ENCODE data around the gene PRDM8. TPM values are rescaled to one million over a fixed set of nuclear protein-coding genes. Genes with fewer than 3 reads are reported as not detected.
A peak's percentile ranks its signal among the peaks of the same experiment; 100 is the strongest.

PRDM8 gene
- total RNA-seq, 6 experiments from 2014 or later = 20.4 to 25.4 (median 23.9) TPM

GRCh38 chr4:80192937-80193336 lies 4.4 kb upstream of the PRDM8 start:
- peak; percentile 85 for DNase-seq
- Mint-ChIP-seq H3K4me3 (peak overlapping the region; percentile 55), H3K27ac (peak overlapping the region; percentile 80), H3K4me1 (ENCODE audit: low read depth) (peaks cover 82% of the 10 kb centered on the region), H3K27me3 (ENCODE audit: insufficient read depth) (peaks cover 2% of the 10 kb centered on the region), H3K36me3 (ENCODE audit: low read depth) (peaks cover 10% of the 10 kb centered on the region; the same call in 1 of the 2 replicates), H3K9me3 (no peaks in the 10 kb centered on the region)
- no peak for TF ChIP-seq CTCF (IDR thresholded peaks at IDR 0.05)

- Mint-ChIP-seq H3K4me3 (peak overlapping the region; percentile 95), H3K36me3 (ENCODE audit: low read depth) (peaks cover 11% of the 10 kb centered on the region), H3K27me3 (ENCODE audit: insufficient read depth) (peaks cover 2% of the 10 kb centered on the region), H3K9me3 (no peaks in the 10 kb centered on the region), H3K27ac (peak overlapping the region; percentile 78), H3K4me1 (ENCODE audit: low read depth) (peaks cover 90% of the 10 kb centered on the region)
- DNase-seq = no peak
- no peak for TF ChIP-seq CTCF (IDR thresholded peaks at IDR 0.05)
Measured at GRCh38 chr4:80195441-80196140, 1.7 kb upstream of the PRDM8 start.

- H3K27me3 Mint-ChIP-seq (ENCODE audit: insufficient read depth) = peaks cover 3% of the 10 kb centered on the region
- peak overlapping the region; percentile 95 for H3K4me3 Mint-ChIP-seq
- peaks cover 16% of the 10 kb centered on the region for H3K36me3 Mint-ChIP-seq (ENCODE audit: low read depth)
- peak overlapping the region; percentile 78 for H3K27ac Mint-ChIP-seq
- H3K4me1 Mint-ChIP-seq (ENCODE audit: low read depth) = peaks cover 90% of the 10 kb centered on the region
- H3K9me3 Mint-ChIP-seq = no peaks in the 10 kb centered on the region
- TF ChIP-seq CTCF (IDR thresholded peaks at IDR 0.05) = no peak
- DNase-seq = no peak
Measured at GRCh38 chr4:80196259-80196921, 913 bp upstream of the PRDM8 start.

GRCh38 chr4:80197601-80198440 lies 518 bp downstream of the PRDM8 start:
- H3K27ac Mint-ChIP-seq = peak overlapping the region; percentile 78
- peaks cover 20% of the 10 kb centered on the region for H3K36me3 Mint-ChIP-seq (ENCODE audit: low read depth)
- DNase-seq = no peak
- H3K27me3 Mint-ChIP-seq (ENCODE audit: insufficient read depth) = peaks cover 1% of the 10 kb centered on the region
- no peaks in the 10 kb centered on the region for H3K9me3 Mint-ChIP-seq
- peak overlapping the region; percentile 95 for H3K4me3 Mint-ChIP-seq
- H3K4me1 Mint-ChIP-seq (ENCODE audit: low read depth) = peaks cover 82% of the 10 kb centered on the region
- no peak for TF ChIP-seq CTCF (IDR thresholded peaks at IDR 0.05)

- H3K4me3 Mint-ChIP-seq = peak overlapping the region; percentile 95
- no peaks in the 10 kb centered on the region for H3K9me3 Mint-ChIP-seq
- H3K27ac Mint-ChIP-seq = peak overlapping the region; percentile 78
- TF ChIP-seq CTCF (IDR thresholded peaks at IDR 0.05) = no peak
- DNase-seq = no peak
- H3K27me3 Mint-ChIP-seq (ENCODE audit: insufficient read depth) = peaks cover 1% of the 10 kb centered on the region
- H3K4me1 Mint-ChIP-seq (ENCODE audit: low read depth) = peaks cover 79% of the 10 kb centered on the region
- peaks cover 20% of the 10 kb centered on the region for H3K36me3 Mint-ChIP-seq (ENCODE audit: low read depth)
Measured at GRCh38 chr4:80198441-80198837, 1.1 kb downstream of the PRDM8 start.

All from HFFc6 (cell line).